H9 (cell line): ENCODE measurements around the gene CCDC71. TPM values are rescaled to one million over a fixed set of nuclear protein-coding genes. Genes with fewer than 3 reads are reported as not detected.

Source experiments
- DNase-seq: peaks from one replicate; pipeline ENCODE4 v3.0.0-alpha.2; 2017
- H2AFZ ChIP-seq: one replicate; pipeline ENCODE4 v1.6.1; 2013; ENCODE audit warnings: mild to moderate bottlenecking, low read length, control low read depth, moderate library complexity
- H2AK5ac ChIP-seq: 2 replicates; pipeline ENCODE4 v1.6.1; 2013; ENCODE audit warnings: low read length, control low read depth, mixed read lengths; ENCODE audit not compliant: insufficient read length
- H2BK120ac ChIP-seq: one replicate; pipeline ENCODE4 v1.6.1; 2013; ENCODE audit warnings: low read depth, mild to moderate bottlenecking, low read length, control low read depth, inconsistent platforms; ENCODE audit not compliant: poor library complexity, severe bottlenecking
- H2BK12ac ChIP-seq: 2 replicates; pipeline ENCODE4 v1.6.1; 2013; ENCODE audit warnings: low read length, control low read depth, mixed read lengths, low read depth; ENCODE audit not compliant: insufficient read length
- H2BK15ac ChIP-seq: 2 replicates; pipeline ENCODE4 v1.6.1; 2013; ENCODE audit warnings: low read depth, low read length, control low read depth
- H2BK20ac ChIP-seq: one replicate; pipeline ENCODE4 v1.6.1; 2013; ENCODE audit warnings: low read depth, mild to moderate bottlenecking, low read length, control low read depth, inconsistent platforms; ENCODE audit not compliant: poor library complexity, severe bottlenecking
- H2BK5ac ChIP-seq: 2 replicates; pipeline ENCODE4 v1.6.1; 2013; ENCODE audit warnings: low read length, control low read depth, mixed read lengths; ENCODE audit not compliant: insufficient read length
- H3K14ac ChIP-seq: 2 replicates; pipeline ENCODE4 v1.6.1; 2013; ENCODE audit warnings: low read length, control low read depth; ENCODE audit not compliant: insufficient read depth
- H3K18ac ChIP-seq: 2 replicates; pipeline ENCODE4 v1.6.1; 2013; ENCODE audit warnings: low read depth, mild to moderate bottlenecking, mixed read lengths, low read length, control low read depth; ENCODE audit not compliant: insufficient read length
- H3K23ac ChIP-seq: 2 replicates; pipeline ENCODE4 v1.6.1; 2013; ENCODE audit warnings: low read length, control low read depth, mixed read lengths, low read depth; ENCODE audit not compliant: insufficient read length
- H3K23me2 ChIP-seq: 2 replicates; pipeline ENCODE4 v1.6.1; 2013; ENCODE audit warnings: low read depth, mild to moderate bottlenecking, mixed read lengths, low read length, control low read depth; ENCODE audit not compliant: insufficient read length, poor library complexity, severe bottlenecking
- H3K27ac ChIP-seq: 2 replicates; pipeline ENCODE4 v1.5.1; 2013; ENCODE audit warnings: low read length, control low read depth, mixed read lengths, low read depth; ENCODE audit not compliant: insufficient read length
- H3K27me3 ChIP-seq: 2 replicates; pipeline ENCODE4 v1.6.1; 2013; ENCODE audit warnings: low read length, control low read depth, inconsistent platforms; ENCODE audit not compliant: insufficient read depth
- H3K4ac ChIP-seq: 2 replicates; pipeline ENCODE4 v1.6.1; 2013; ENCODE audit warnings: low read depth, mild to moderate bottlenecking, control low read depth, inconsistent platforms, low read length, moderate library complexity
- H3K4me1 ChIP-seq: 2 replicates; pipeline ENCODE4 v1.6.1; 2013; ENCODE audit warnings: low read length, control low read depth, inconsistent platforms; ENCODE audit not compliant: insufficient read depth
- H3K4me2 ChIP-seq: 2 replicates; pipeline ENCODE4 v1.6.1; 2013; ENCODE audit warnings: low read length, control low read depth, mixed read lengths; ENCODE audit not compliant: insufficient read length, insufficient read depth
- H3K56ac ChIP-seq: 2 replicates; pipeline ENCODE4 v1.6.1; 2013; ENCODE audit warnings: low read depth, mild to moderate bottlenecking, mixed read lengths, low read length, control low read depth; ENCODE audit not compliant: insufficient read length
- H3K79me1 ChIP-seq: 2 replicates; pipeline ENCODE4 v1.6.1; 2013; ENCODE audit warnings: low read depth, mild to moderate bottlenecking, moderate library complexity, low read length, control low read depth, inconsistent platforms; ENCODE audit not compliant: insufficient read depth, poor library complexity, severe bottlenecking
- H3K79me2 ChIP-seq: 2 replicates; pipeline ENCODE4 v1.6.1; 2013; ENCODE audit warnings: low read length, control low read depth, inconsistent platforms; ENCODE audit not compliant: insufficient read depth
- H3K9ac ChIP-seq: 2 replicates; pipeline ENCODE4 v1.6.1; 2013; ENCODE audit warnings: low read length, control low read depth, mixed read lengths; ENCODE audit not compliant: insufficient read length; ENCODE audit errors: extremely low read depth
- H3K9me3 ChIP-seq: one replicate; pipeline ENCODE4 v1.6.1; 2013; ENCODE audit warnings: low read depth, low read length, inconsistent platforms; ENCODE audit not compliant: control insufficient read depth
- H3T11ph ChIP-seq: one replicate; pipeline ENCODE4 v1.6.1; 2013; ENCODE audit warnings: mild to moderate bottlenecking, low read length, control low read depth, inconsistent platforms
- H4K20me1 ChIP-seq: one replicate; pipeline ENCODE4 v1.6.1; 2013; ENCODE audit not compliant: control insufficient read depth, insufficient read length, insufficient read depth
- H4K5ac ChIP-seq: 2 replicates; pipeline ENCODE4 v1.6.1; 2013; ENCODE audit warnings: low read depth, mild to moderate bottlenecking, mixed read lengths, low read length, control low read depth; ENCODE audit not compliant: insufficient read length
- H4K8ac ChIP-seq: replicated peaks from 2 replicates; pipeline ENCODE4 v1.6.1; 2013; ENCODE audit warnings: low read length, control low read depth, mixed read lengths, low read depth; ENCODE audit not compliant: insufficient read length
- H4K91ac ChIP-seq: 2 replicates; pipeline ENCODE4 v1.6.1; 2013; ENCODE audit warnings: low read depth, mild to moderate bottlenecking, moderate library complexity, mixed read lengths, low read length, control low read depth; ENCODE audit not compliant: insufficient read length
- H3K27ac Mint-ChIP-seq, 3 experiments: 2 replicates in 2 of 3; 3 replicates in 1 of 3; pipeline ENCODE4 v1.8.0; 2020 to 2021; ENCODE audit warnings: mixed read lengths in 3 of 3, mild to moderate bottlenecking in 1 of 3, moderate library complexity in 1 of 3
- H3K27me3 Mint-ChIP-seq: 2 replicates; pipeline ENCODE4 v1.8.0; 2021; ENCODE audit warnings: low read depth, mild to moderate bottlenecking, moderate library complexity, mixed read lengths
- H3K36me3 Mint-ChIP-seq, 3 experiments: 2 replicates in 2 of 3; 3 replicates in 1 of 3; pipeline ENCODE4 v1.8.0; 2020 to 2021; ENCODE audit warnings: low read depth in 3 of 3, mixed read lengths in 3 of 3; ENCODE audit not compliant: insufficient read depth in 1 of 3
- H3K4me1 Mint-ChIP-seq, 2 experiments: 2 replicates each; pipeline ENCODE4 v1.8.0; 2020; ENCODE audit warnings: mixed read lengths in 2 of 2
- H3K4me3 Mint-ChIP-seq, 2 experiments: 2 replicates in 1 of 2; 3 replicates in 1 of 2; pipeline ENCODE4 v1.8.0; 2020 to 2021; ENCODE audit warnings: mild to moderate bottlenecking in 2 of 2, mixed read lengths in 2 of 2, moderate library complexity in 1 of 2
- H3K9me3 Mint-ChIP-seq, 2 experiments: 2 replicates in 1 of 2; 3 replicates in 1 of 2; pipeline ENCODE4 v1.8.0; 2020; ENCODE audit warnings: mild to moderate bottlenecking in 2 of 2, mixed read lengths in 2 of 2, moderate library complexity in 1 of 2
- WGBS: extraction: QIAGEN DNeasy Blood & Tissue Kit; methylation state at CpG from one replicate; pipeline ENCODE4 v1.1.7; 2013; ENCODE audit warnings: missing lambda C conversion rate, low lambda C conversion rate, mixed read lengths; ENCODE audit not compliant: insufficient read length; ENCODE audit errors: extremely low coverage; 5-methylcytosine and 5-hydroxymethylcytosine counted together
- total RNA-seq: library from RNA; stranded (reverse); gene quantifications from 2 replicates; pipeline ENCODE4 v1.2.1, GENCODE V29; 2021
- TF ChIP-seq, protein P1 (sequence below): fragments of 200-600 bp; sonication (generic); conservative IDR thresholded peaks from 3 replicates; pipeline ENCODE4 v1.8.0; 2021; ENCODE audit warnings: antibody characterized with exemption, mild to moderate bottlenecking

CCDC71 gene
- total RNA-seq, 1 experiment from 2014 or later: 27.6 TPM

DNA sequence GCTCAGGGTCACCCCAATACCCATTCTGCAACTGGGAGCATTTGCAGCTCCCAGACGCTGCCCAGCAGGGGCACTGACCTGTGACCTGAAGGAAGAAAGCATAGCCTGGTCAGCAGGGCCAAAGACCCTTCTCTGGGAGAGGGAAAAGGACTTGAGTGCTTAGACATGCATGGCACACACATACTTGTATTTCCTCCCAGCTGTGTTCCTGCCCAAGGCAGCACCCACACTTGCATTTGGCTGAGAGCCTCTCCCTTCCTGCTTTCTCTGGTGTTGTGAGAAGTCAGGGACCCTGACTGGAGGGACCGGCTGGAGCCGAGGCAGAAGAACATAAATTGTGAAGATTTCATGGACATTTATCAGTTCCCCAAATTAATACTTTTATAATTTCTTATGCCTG is 26.1 kb downstream of the CCDC71 start:
- H2BK15ac ChIP-seq: no peak overlapping the region
- H3K4me1 Mint-ChIP-seq: 0 out of 4 replicates have a peak, but pooled peaks cover 0 to 2% of the 10 kb centered on the region in 2 experiments
- peak overlapping the region in 1 of 3 experiments; percentile 51; a peak in 1 of 7 replicates for H3K27ac Mint-ChIP-seq
- peaks cover 15 to 27% of the 10 kb centered on the region in 2 experiments for H3K9me3 Mint-ChIP-seq
- TF ChIP-seq, protein P1, sequence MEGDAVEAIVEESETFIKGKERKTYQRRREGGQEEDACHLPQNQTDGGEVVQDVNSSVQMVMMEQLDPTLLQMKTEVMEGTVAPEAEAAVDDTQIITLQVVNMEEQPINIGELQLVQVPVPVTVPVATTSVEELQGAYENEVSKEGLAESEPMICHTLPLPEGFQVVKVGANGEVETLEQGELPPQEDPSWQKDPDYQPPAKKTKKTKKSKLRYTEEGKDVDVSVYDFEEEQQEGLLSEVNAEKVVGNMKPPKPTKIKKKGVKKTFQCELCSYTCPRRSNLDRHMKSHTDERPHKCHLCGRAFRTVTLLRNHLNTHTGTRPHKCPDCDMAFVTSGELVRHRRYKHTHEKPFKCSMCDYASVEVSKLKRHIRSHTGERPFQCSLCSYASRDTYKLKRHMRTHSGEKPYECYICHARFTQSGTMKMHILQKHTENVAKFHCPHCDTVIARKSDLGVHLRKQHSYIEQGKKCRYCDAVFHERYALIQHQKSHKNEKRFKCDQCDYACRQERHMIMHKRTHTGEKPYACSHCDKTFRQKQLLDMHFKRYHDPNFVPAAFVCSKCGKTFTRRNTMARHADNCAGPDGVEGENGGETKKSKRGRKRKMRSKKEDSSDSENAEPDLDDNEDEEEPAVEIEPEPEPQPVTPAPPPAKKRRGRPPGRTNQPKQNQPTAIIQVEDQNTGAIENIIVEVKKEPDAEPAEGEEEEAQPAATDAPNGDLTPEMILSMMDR: no peak
- no peak overlapping the region for H3K4me3 Mint-ChIP-seq
- no peak overlapping the region for H3K23ac ChIP-seq
- H3K56ac ChIP-seq: no peak overlapping the region
- H3K9me3 ChIP-seq: peaks cover 10% of the 10 kb centered on the region
- no peaks in the 10 kb centered on the region for H3K27me3 ChIP-seq
- H4K8ac ChIP-seq: no peak overlapping the region
- H2BK12ac ChIP-seq: no peak overlapping the region
- no peaks in the 10 kb centered on the region for H3K4me1 ChIP-seq
- no peak overlapping the region for H3K18ac ChIP-seq
- no peak overlapping the region for H3K4ac ChIP-seq
- no peak for DNase-seq
- no peak overlapping the region for H2AK5ac ChIP-seq
- H2BK120ac ChIP-seq: no peak overlapping the region
- no peak overlapping the region for H2BK20ac ChIP-seq
- no peak overlapping the region for H3K27ac ChIP-seq
- no peak overlapping the region for H2AFZ ChIP-seq
- H3K36me3 Mint-ChIP-seq: peaks cover 6 to 11% (median 9%) of the 10 kb centered on the region in 3 experiments; a peak in 5 of 7 replicates
- WGBS: no CpG with 5 or more reads among the region's 3 CpGs
- H4K91ac ChIP-seq: no peak overlapping the region
- H3K79me1 ChIP-seq: no peaks in the 10 kb centered on the region
- no peaks in the 10 kb centered on the region for H4K20me1 ChIP-seq
- H3K9ac ChIP-seq: no peak overlapping the region
- H3K4me2 ChIP-seq: no peak overlapping the region
- no peaks in the 10 kb centered on the region for H3K23me2 ChIP-seq
- no peak overlapping the region for H4K5ac ChIP-seq
- no peak overlapping the region for H2BK5ac ChIP-seq
- no peak overlapping the region for H3T11ph ChIP-seq
- no peaks in the 10 kb centered on the region for H3K79me2 ChIP-seq
- H3K14ac ChIP-seq: no peak overlapping the region
- peaks cover 48% of the 10 kb centered on the region for H3K27me3 Mint-ChIP-seq
